ENCODE results near the gene TPPP2. TPM values are rescaled to one million over a fixed set of nuclear protein-coding genes. Genes with fewer than 3 reads are reported as not detected.

Gene TPPP2
- total and polyA plus RNA-seq, 4 donors, result not detected

GRCh38 chr14:20989787-20990600, 40.0 kb upstream of the TPPP2 start, which contains the start of gene METTL17:
METTL17 (plus strand) TSS chr14:20989980; CDS start chr14:20990003, 23 bp downstream.
- Histone ChIP-seq H3K9me3 (ENCODE audit: control insufficient read depth, low read length) (no peaks in the 10 kb centered on the region), H3K36me3 (ENCODE audit: control insufficient read depth in 1 of 2, insufficient read depth in 2 of 2, low read length in 1 of 2) (peaks cover 0 to 4% of the 10 kb centered on the region in 2 donors), H3K4me3 (ENCODE audit: low read length in 2 of 2) (peak within 1 kb of the TSS; percentile 85 to 89), H3K27me3 (ENCODE audit: control insufficient read depth in 1 of 2, insufficient read depth in 2 of 2, low read length in 1 of 2) (no peaks in the 10 kb centered on the region), H3K27ac (ENCODE audit: low read depth in 1 of 2, low read length in 2 of 2) (peak within 1 kb of the TSS; percentile 91 to 99), H3K4me1 (ENCODE audit: control insufficient read depth in 1 of 2, insufficient read depth in 2 of 2, low read length in 2 of 2) (peaks cover 3 to 10% of the 10 kb centered on the region in 2 donors)
- DNase-seq, result peak; percentile 94 to 95
- ATAC-seq (ENCODE audit: low FRiP score), result peak; percentile 94
- intact Hi-C loops (cut with DNase I), result loop anchor here (2.0 to 10.0 kb wide), 4 partner anchors 19 to 655 kb away; partner anchors contain the start of genes ANG (in 1 of the 2), CCNB1IP1 (in 1 of the 2) and RNASE4 (in 1 of the 2)
- WGBS, 2 donors, result 0% methylated on average over 42 of the region's 42 CpGs

GRCh38 chr14:20996521-20996920, 33.5 kb upstream of the TPPP2 start:
- H3K4me3 ChIP-seq (ENCODE audit: low read length in 2 of 2), result no peak overlapping the region
- H3K4me1 ChIP-seq (ENCODE audit: control insufficient read depth in 1 of 2, insufficient read depth in 2 of 2, low read length in 2 of 2), result no peaks in the 10 kb centered on the region

GRCh38 chr14:20997115-20997514, 32.9 kb upstream of the TPPP2 start:
- no peak for DNase-seq
- Histone ChIP-seq H3K9me3 (ENCODE audit: control insufficient read depth, low read length) (no peaks in the 10 kb centered on the region), H3K36me3 (ENCODE audit: control insufficient read depth in 1 of 2, insufficient read depth in 2 of 2, low read length in 1 of 2) (peaks cover 5 to 10% of the 10 kb centered on the region in 2 donors), H3K27me3 (ENCODE audit: control insufficient read depth in 1 of 2, insufficient read depth in 2 of 2, low read length in 1 of 2) (no peaks in the 10 kb centered on the region), H3K4me3 (ENCODE audit: low read length in 2 of 2) (no peak overlapping the region), H3K27ac (ENCODE audit: low read depth in 1 of 2, low read length in 2 of 2) (no peak overlapping the region), H3K4me1 (ENCODE audit: control insufficient read depth in 1 of 2, insufficient read depth in 2 of 2, low read length in 2 of 2) (no peaks in the 10 kb centered on the region)
- WGBS, 2 donors, result 45 to 56% methylated on average over 4 of the region's 4 CpGs
- intact Hi-C loops (cut with DNase I), result no loop called here
- ATAC-seq (ENCODE audit: low FRiP score), result no peak

More at GRCh38 chr14:20996521-20996920, 33.5 kb upstream of the TPPP2 start:
- no peak overlapping the region for H3K27ac ChIP-seq (ENCODE audit: low read depth in 1 of 2, low read length in 2 of 2)
- intact Hi-C loops (cut with DNase I), result no loop called here
- 89 to 90% methylated on average over 14 of the region's 14 CpGs for WGBS, 2 donors
- H3K27me3 ChIP-seq (ENCODE audit: control insufficient read depth in 1 of 2, insufficient read depth in 2 of 2, low read length in 1 of 2), result no peaks in the 10 kb centered on the region
- ATAC-seq (ENCODE audit: low FRiP score) (no peak), DNase-seq (no peak)
- H3K9me3 ChIP-seq (ENCODE audit: control insufficient read depth, low read length), result no peaks in the 10 kb centered on the region
- H3K36me3 ChIP-seq (ENCODE audit: control insufficient read depth in 1 of 2, insufficient read depth in 2 of 2, low read length in 1 of 2), result peaks cover 5 to 10% of the 10 kb centered on the region in 2 donors

DNA sequence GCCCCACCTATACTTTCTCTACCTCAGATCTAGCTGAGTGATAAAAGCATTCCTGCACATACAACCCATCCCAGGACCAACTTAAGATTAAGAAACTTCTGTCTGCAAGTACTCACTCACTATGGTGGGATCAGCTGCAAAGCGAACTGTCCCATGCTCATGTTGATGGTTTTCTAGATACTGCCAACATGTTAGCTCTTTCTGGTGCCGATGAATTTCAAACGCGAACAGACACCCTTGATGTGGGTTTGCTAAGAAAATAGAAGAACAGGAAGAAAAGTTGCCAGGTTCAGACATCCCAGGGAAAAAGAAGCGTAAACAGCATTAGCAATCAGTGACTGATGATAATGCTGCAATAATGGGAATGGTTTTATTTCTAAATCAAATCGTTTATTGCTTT, 32.5 kb upstream of the TPPP2 start:
- intact Hi-C loops (cut with DNase I), result no loop called here
- Histone ChIP-seq H3K9me3 (ENCODE audit: control insufficient read depth, low read length) (no peaks in the 10 kb centered on the region), H3K27ac (ENCODE audit: low read depth in 1 of 2, low read length in 2 of 2) (no peak overlapping the region), H3K4me1 (ENCODE audit: control insufficient read depth in 1 of 2, insufficient read depth in 2 of 2, low read length in 2 of 2) (no peaks in the 10 kb centered on the region), H3K36me3 (ENCODE audit: control insufficient read depth in 1 of 2, insufficient read depth in 2 of 2, low read length in 1 of 2) (peaks cover 5 to 8% of the 10 kb centered on the region in 2 donors), H3K4me3 (ENCODE audit: low read length in 2 of 2) (no peak overlapping the region), H3K27me3 (ENCODE audit: control insufficient read depth in 1 of 2, insufficient read depth in 2 of 2, low read length in 1 of 2) (no peaks in the 10 kb centered on the region)
- 77 to 80% methylated on average over 6 of the region's 6 CpGs for WGBS, 2 donors
- DNase-seq (no peak), ATAC-seq (ENCODE audit: low FRiP score) (no peak)

GRCh38 chr14:20998139-20998538, 31.9 kb upstream of the TPPP2 start:
- Histone ChIP-seq H3K27ac (ENCODE audit: low read depth in 1 of 2, low read length in 2 of 2) (no peak overlapping the region), H3K27me3 (ENCODE audit: control insufficient read depth in 1 of 2, insufficient read depth in 2 of 2, low read length in 1 of 2) (no peaks in the 10 kb centered on the region), H3K4me3 (ENCODE audit: low read length in 2 of 2) (no peak overlapping the region), H3K36me3 (ENCODE audit: control insufficient read depth in 1 of 2, insufficient read depth in 2 of 2, low read length in 1 of 2) (peaks cover 5 to 7% of the 10 kb centered on the region in 2 donors), H3K4me1 (ENCODE audit: control insufficient read depth in 1 of 2, insufficient read depth in 2 of 2, low read length in 2 of 2) (no peaks in the 10 kb centered on the region), H3K9me3 (ENCODE audit: control insufficient read depth, low read length) (no peaks in the 10 kb centered on the region)
- intact Hi-C loops (cut with DNase I), result no loop called here
- WGBS, 2 donors, result 63 to 69% methylated on average over 3 of the region's 3 CpGs
- ATAC-seq (ENCODE audit: low FRiP score) (no peak), DNase-seq (no peak)

DNA sequence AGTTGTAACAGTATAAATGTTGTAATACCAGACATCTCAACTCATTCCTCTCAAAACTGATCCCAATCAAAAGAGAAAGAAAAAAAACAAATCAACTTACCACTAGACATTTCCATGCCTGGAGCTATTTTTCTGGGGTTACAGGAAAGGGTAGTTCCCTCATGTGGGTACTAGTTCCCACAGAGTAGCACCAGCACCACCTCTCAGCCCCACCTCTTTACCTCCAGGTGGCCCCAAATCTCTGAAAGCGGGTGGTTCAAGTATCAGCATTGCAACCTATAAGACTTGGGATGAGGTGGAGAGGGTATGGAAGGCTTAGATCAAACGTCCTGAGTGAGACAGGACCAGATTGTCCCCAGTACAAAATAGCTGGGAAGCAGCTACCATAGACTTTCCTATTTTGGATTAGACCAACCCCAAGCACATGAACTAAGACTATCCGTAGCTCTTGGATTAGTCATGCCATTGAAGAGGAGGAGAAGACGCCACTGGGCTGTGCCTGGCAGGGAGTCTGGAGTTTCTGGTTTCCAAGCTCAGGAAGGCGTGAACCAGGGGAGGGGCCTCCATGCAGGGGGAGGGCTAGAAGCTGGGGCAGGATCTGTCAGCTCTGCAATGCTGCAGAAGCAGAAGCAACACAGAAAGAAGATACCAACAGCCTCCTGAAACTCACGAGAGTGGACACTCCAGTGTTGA, 31.2 kb upstream of the TPPP2 start, which contains the start of gene SLC39A2:
TSS of gene SLC39A2 (plus strand) at position 620 of the 693 bp plus-strand sequence. CDS start 154 bp downstream, outside the sequence.
- intact Hi-C loops (cut with DNase I), result no loop called here
- Histone ChIP-seq H3K9me3 (ENCODE audit: control insufficient read depth, low read length) (no peaks in the 10 kb centered on the region), H3K36me3 (ENCODE audit: control insufficient read depth in 1 of 2, insufficient read depth in 2 of 2, low read length in 1 of 2) (peaks cover 5 to 7% of the 10 kb centered on the region in 2 donors), H3K27ac (ENCODE audit: low read depth in 1 of 2, low read length in 2 of 2) (no peak within 1 kb of the TSS), H3K27me3 (ENCODE audit: control insufficient read depth in 1 of 2, insufficient read depth in 2 of 2, low read length in 1 of 2) (no peaks in the 10 kb centered on the region), H3K4me1 (ENCODE audit: control insufficient read depth in 1 of 2, insufficient read depth in 2 of 2, low read length in 2 of 2) (no peaks in the 10 kb centered on the region), H3K4me3 (ENCODE audit: low read length in 2 of 2) (no peak within 1 kb of the TSS)
- ATAC-seq (ENCODE audit: low FRiP score), result peak; percentile 81
- WGBS, 2 donors, result 27 to 35% methylated on average over 6 of the region's 6 CpGs
- DNase-seq, result peak in 1 of 2 donors; percentile 80

GRCh38 chr14:20999591-20999990, 30.4 kb upstream of the TPPP2 start:
- DNase-seq (no peak), ATAC-seq (ENCODE audit: low FRiP score) (no peak)
- Histone ChIP-seq H3K27ac (ENCODE audit: low read depth in 1 of 2, low read length in 2 of 2) (no peak overlapping the region), H3K9me3 (ENCODE audit: control insufficient read depth, low read length) (no peaks in the 10 kb centered on the region), H3K36me3 (ENCODE audit: control insufficient read depth in 1 of 2, insufficient read depth in 2 of 2, low read length in 1 of 2) (peaks cover 5 to 7% of the 10 kb centered on the region in 2 donors), H3K4me1 (ENCODE audit: control insufficient read depth in 1 of 2, insufficient read depth in 2 of 2, low read length in 2 of 2) (no peaks in the 10 kb centered on the region), H3K27me3 (ENCODE audit: control insufficient read depth in 1 of 2, insufficient read depth in 2 of 2, low read length in 1 of 2) (no peaks in the 10 kb centered on the region), H3K4me3 (ENCODE audit: low read length in 2 of 2) (no peak overlapping the region)
- intact Hi-C loops (cut with DNase I), result no loop called here
- WGBS, 2 donors, result 80 to 83% methylated on average over 4 of the region's 4 CpGs

DNA sequence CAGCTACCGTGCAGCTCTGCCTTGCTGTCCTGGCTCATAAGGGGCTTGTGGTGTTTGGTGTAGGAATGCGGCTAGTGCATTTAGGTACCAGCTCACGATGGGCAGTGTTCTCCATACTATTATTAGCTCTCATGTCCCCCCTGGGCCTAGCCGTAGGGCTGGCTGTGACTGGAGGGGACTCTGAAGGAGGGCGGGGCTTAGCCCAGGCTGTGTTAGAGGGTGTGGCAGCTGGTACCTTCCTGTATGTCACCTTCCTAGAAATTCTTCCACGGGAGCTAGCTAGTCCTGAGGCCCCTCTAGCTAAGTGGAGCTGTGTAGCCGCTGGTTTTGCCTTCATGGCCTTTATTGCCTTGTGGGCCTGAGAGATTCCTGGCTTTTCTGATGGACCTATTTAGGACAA, 28.8 kb upstream of the TPPP2 start:
- intact Hi-C loops (cut with DNase I), result loop anchor here in 1 of 2 donors (5.0 kb wide), 1 partner anchor 41 kb away; the partner anchor contains the start of gene RNASE7
- peaks cover 0 to 3% of the 10 kb centered on the region in 2 donors for H3K36me3 ChIP-seq (ENCODE audit: control insufficient read depth in 1 of 2, insufficient read depth in 2 of 2, low read length in 1 of 2)
- H3K4me3 ChIP-seq (ENCODE audit: low read length in 2 of 2), result no peak overlapping the region
- no peak for DNase-seq
- ATAC-seq (ENCODE audit: low FRiP score), result no peak
- no peaks in the 10 kb centered on the region for H3K27me3 ChIP-seq (ENCODE audit: control insufficient read depth in 1 of 2, insufficient read depth in 2 of 2, low read length in 1 of 2)
- no peaks in the 10 kb centered on the region for H3K9me3 ChIP-seq (ENCODE audit: control insufficient read depth, low read length)
- no peak overlapping the region for H3K27ac ChIP-seq (ENCODE audit: low read depth in 1 of 2, low read length in 2 of 2)
- no peaks in the 10 kb centered on the region for H3K4me1 ChIP-seq (ENCODE audit: control insufficient read depth in 1 of 2, insufficient read depth in 2 of 2, low read length in 2 of 2)
- 67 to 72% methylated on average over 7 of the region's 7 CpGs for WGBS, 2 donors
